WTC11 (cell line): ENCODE results near the gene NLRP8.

Experiments used
- MXD4 ChIP-seq: fragments of 250-450 bp; sonication (Bioruptor Pico); IDR thresholded peaks from 2 replicates; pipeline ENCODE4 v1.8.0; 2021; ENCODE audit warnings: mild to moderate bottlenecking, moderate library complexity, borderline replicate concordance
- TF ChIP-seq, protein P1 (sequence below): fragments of 200-600 bp; IDR thresholded peaks from 2 replicates; pipeline ENCODE4 v1.8.0; 2022; ENCODE audit warnings: antibody characterized with exemption
- TF ChIP-seq, protein P2 (sequence below): sonication (generic); formaldehyde crosslinking; IDR thresholded peaks from 2 replicates; pipeline ENCODE4 v1.8.1; 2022; ENCODE audit warnings: mild to moderate bottlenecking, missing genetic modification reagents, moderate library complexity, borderline replicate concordance
- TF ChIP-seq, protein P3 (sequence below): sonication (generic); formaldehyde crosslinking; IDR thresholded peaks from 2 replicates; pipeline ENCODE4 v1.8.1; 2023; ENCODE audit warnings: mild to moderate bottlenecking, missing genetic modification reagents

DNA sequence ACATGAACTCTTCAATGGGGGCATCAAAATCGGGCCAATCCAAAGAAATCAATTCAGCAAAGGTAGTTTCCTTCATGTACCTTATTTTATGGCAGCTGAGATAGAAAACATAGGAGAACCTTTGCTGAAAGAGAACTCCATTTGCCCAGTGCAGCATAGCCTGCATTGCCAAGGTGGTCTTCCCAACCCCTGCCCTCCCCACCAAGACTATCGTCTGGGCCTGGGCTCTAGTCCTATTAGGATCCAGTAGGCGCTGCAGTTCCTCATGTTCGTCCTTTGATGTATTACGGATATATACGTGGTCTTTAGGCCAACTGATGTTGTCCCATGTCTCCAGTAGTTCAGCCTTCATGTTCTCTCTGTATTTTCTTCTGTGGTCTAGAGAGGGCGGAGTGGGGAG is 34.7 kb upstream of the NLRP8 start:
- TF ChIP-seq, protein P1, sequence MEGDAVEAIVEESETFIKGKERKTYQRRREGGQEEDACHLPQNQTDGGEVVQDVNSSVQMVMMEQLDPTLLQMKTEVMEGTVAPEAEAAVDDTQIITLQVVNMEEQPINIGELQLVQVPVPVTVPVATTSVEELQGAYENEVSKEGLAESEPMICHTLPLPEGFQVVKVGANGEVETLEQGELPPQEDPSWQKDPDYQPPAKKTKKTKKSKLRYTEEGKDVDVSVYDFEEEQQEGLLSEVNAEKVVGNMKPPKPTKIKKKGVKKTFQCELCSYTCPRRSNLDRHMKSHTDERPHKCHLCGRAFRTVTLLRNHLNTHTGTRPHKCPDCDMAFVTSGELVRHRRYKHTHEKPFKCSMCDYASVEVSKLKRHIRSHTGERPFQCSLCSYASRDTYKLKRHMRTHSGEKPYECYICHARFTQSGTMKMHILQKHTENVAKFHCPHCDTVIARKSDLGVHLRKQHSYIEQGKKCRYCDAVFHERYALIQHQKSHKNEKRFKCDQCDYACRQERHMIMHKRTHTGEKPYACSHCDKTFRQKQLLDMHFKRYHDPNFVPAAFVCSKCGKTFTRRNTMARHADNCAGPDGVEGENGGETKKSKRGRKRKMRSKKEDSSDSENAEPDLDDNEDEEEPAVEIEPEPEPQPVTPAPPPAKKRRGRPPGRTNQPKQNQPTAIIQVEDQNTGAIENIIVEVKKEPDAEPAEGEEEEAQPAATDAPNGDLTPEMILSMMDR, result no peak
- TF ChIP-seq, protein P2, sequence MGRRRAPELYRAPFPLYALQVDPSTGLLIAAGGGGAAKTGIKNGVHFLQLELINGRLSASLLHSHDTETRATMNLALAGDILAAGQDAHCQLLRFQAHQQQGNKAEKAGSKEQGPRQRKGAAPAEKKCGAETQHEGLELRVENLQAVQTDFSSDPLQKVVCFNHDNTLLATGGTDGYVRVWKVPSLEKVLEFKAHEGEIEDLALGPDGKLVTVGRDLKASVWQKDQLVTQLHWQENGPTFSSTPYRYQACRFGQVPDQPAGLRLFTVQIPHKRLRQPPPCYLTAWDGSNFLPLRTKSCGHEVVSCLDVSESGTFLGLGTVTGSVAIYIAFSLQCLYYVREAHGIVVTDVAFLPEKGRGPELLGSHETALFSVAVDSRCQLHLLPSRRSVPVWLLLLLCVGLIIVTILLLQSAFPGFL (CRISPR knock-in tag), result no peak
- no peak for TF ChIP-seq MXD4
- TF ChIP-seq, protein P3, sequence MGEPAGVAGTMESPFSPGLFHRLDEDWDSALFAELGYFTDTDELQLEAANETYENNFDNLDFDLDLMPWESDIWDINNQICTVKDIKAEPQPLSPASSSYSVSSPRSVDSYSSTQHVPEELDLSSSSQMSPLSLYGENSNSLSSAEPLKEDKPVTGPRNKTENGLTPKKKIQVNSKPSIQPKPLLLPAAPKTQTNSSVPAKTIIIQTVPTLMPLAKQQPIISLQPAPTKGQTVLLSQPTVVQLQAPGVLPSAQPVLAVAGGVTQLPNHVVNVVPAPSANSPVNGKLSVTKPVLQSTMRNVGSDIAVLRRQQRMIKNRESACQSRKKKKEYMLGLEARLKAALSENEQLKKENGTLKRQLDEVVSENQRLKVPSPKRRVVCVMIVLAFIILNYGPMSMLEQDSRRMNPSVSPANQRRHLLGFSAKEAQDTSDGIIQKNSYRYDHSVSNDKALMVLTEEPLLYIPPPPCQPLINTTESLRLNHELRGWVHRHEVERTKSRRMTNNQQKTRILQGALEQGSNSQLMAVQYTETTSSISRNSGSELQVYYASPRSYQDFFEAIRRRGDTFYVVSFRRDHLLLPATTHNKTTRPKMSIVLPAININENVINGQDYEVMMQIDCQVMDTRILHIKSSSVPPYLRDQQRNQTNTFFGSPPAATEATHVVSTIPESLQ (CRISPR knock-in tag), result no peak
